HTR-8/SVneo (cell line): ENCODE results near the gene SLC35A3.
"Not testable (repeated sequence)": the region's sequence is repeated elsewhere in the genome, so short reads cannot be mapped to it uniquely, and the experiment has no call there.

Experiments used
- DNase-seq: peaks from one replicate; pipeline ENCODE4 v3.0.0; 2011; ENCODE audit warnings: low spot score, mixed read lengths; ENCODE audit not compliant: insufficient read length
- FAIRE-seq: peaks from 2 replicates; lab custom pipeline; 2011; peaks lifted over from hg19 to GRCh38; lab: Jason Lieb, UNC

Gene SLC35A3

GRCh38 chr1:99969729-99970621 is at the start of gene SLC35A3:
Gene SLC35A3 (plus strand): TSS chr1:99969996. CDS start chr1:99993555, 23,559 bp downstream.
- DNase-seq = peak; percentile 59
- no peak for FAIRE-seq

- FAIRE-seq (no peak), DNase-seq (no peak)
Observed at GRCh38 chr1:99934801-99935200, 35.0 kb upstream of the SLC35A3 start.

- FAIRE-seq (no peak), DNase-seq (no peak)
Observed at GRCh38 chr1:99935534-99935933, 34.3 kb upstream of the SLC35A3 start.

- FAIRE-seq = no peak
- DNase-seq = no peak
Observed at GRCh38 chr1:99936071-99936470, 33.7 kb upstream of the SLC35A3 start.

GRCh38 chr1:99942723-99943122 is 27.1 kb upstream of the SLC35A3 start:
- FAIRE-seq (no peak), DNase-seq (no peak)

GRCh38 chr1:99943223-99943794 is 26.5 kb upstream of the SLC35A3 start:
- no peak for FAIRE-seq
- DNase-seq = no peak

- DNase-seq = no peak
- FAIRE-seq = no peak
Observed at GRCh38 chr1:99944192-99944591, 25.6 kb upstream of the SLC35A3 start.

- DNase-seq (no peak), FAIRE-seq (no peak)
Observed at GRCh38 chr1:99945174-99945573, 24.6 kb upstream of the SLC35A3 start.

GRCh38 chr1:99950486-99950885 is 19.3 kb upstream of the SLC35A3 start:
- FAIRE-seq (no peak), DNase-seq (no peak)

- DNase-seq (no peak), FAIRE-seq (no peak)
Observed at GRCh38 chr1:99952522-99952921, 17.3 kb upstream of the SLC35A3 start.

- DNase-seq (no peak), FAIRE-seq (no peak)
Observed at GRCh38 chr1:99955375-99955774, 14.4 kb upstream of the SLC35A3 start.

- FAIRE-seq (no peak), DNase-seq (no peak)
Observed at GRCh38 chr1:99956755-99957154, 13.0 kb upstream of the SLC35A3 start.

GRCh38 chr1:99957818-99958217 is 12.0 kb upstream of the SLC35A3 start:
- FAIRE-seq (no peak), DNase-seq (no peak)

GRCh38 chr1:99959189-99959705 is 10.5 kb upstream of the SLC35A3 start:
- not testable (repeated sequence) for FAIRE-seq, DNase-seq

GRCh38 chr1:99960260-99960659 is 9.5 kb upstream of the SLC35A3 start:
- not testable (repeated sequence) for DNase-seq

GRCh38 chr1:99963041-99963795 is 6.6 kb upstream of the SLC35A3 start:
- FAIRE-seq (no peak), DNase-seq (no peak)

More at GRCh38 chr1:99960260-99960659, 9.5 kb upstream of the SLC35A3 start:
- not testable (repeated sequence) for FAIRE-seq

- no peak for DNase-seq
- FAIRE-seq = no peak
Observed at GRCh38 chr1:99964806-99965205, 5.0 kb upstream of the SLC35A3 start.

GRCh38 chr1:99965646-99966375 is 4.0 kb upstream of the SLC35A3 start:
- no peak for DNase-seq
- no peak for FAIRE-seq

GRCh38 chr1:99968214-99968613 is 1.6 kb upstream of the SLC35A3 start:
- DNase-seq (no peak), FAIRE-seq (no peak)

GRCh38 chr1:99969260-99969728 is 502 bp upstream of the SLC35A3 start:
- DNase-seq = no peak
- no peak for FAIRE-seq
